Left ventricle myocardium inferior (tissue), 1 donor: ENCODE results near the gene NTMT2. TPM values are rescaled to one million over a fixed set of nuclear protein-coding genes. Genes with fewer than 3 reads are reported as not detected.

Experiments
- DNase-seq: peaks from one replicate; pipeline ENCODE4 v3.0.0-alpha.2; 2020
- H3K27ac ChIP-seq: fragments of 200-600 bp; replicated peaks from 2 replicates; pipeline ENCODE4 v1.8.0; 2021
- H3K27me3 ChIP-seq: fragments of 200-600 bp; 2 replicates; pipeline ENCODE4 v1.8.0; 2021; ENCODE audit warnings: low read depth
- H3K36me3 ChIP-seq: fragments of 200-600 bp; 2 replicates; pipeline ENCODE4 v1.8.0; 2021
- H3K4me1 ChIP-seq: fragments of 200-600 bp; 2 replicates; pipeline ENCODE4 v1.8.0; 2021
- H3K4me3 ChIP-seq: fragments of 200-600 bp; 2 replicates; pipeline ENCODE4 v1.8.0; 2021; ENCODE audit warnings: mild to moderate bottlenecking, moderate library complexity
- H3K9me3 ChIP-seq: fragments of 200-600 bp; replicated peaks from 2 replicates; pipeline ENCODE4 v1.8.0; 2021
- intact Hi-C: fragments of 100-400 bp; cut with micrococcal nuclease; formaldehyde crosslinking; loops from one replicate; pipeline ENCODE4 v1.11.0; 2022
- total RNA-seq: library from RNA; stranded (reverse); fragmentation: NEBNext Ultra II Directional; extraction: Animal tissue kit (Norgen Biotek cat#: 25700); gene quantifications from one replicate; pipeline ENCODE4 v1.2.1, GENCODE V29; 2021
- TF ChIP-seq, protein P1 (sequence below): fragments of 200-600 bp; IDR thresholded peaks from 2 replicates; pipeline ENCODE4 v1.8.0; 2021; ENCODE audit warnings: antibody characterized with exemption, mild to moderate bottlenecking, borderline replicate concordance
- donor health status: DM: no; HTN: yes; CAD: no; lungs with severe emphysema.

NTMT2 gene
- total RNA-seq, 1 donor from 2014 or later, result 5.7 TPM

DNA sequence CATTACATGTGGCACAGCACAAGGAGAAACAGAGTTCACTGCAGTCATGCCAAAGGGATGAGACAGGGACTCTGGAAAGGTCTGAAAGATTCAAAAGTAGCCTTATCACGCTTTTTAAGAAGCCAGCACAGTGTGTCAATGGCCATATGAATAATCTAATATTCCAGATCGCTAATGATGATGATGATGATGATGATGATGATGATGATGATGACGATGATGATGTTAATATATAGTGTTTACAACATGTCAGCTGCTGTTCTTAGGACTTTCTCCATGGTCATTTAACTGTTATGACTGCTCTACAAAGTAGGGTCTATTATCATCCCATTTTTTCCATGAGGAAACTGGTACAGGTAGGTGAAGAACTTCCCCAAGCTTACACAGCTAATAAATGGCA lies 64.4 kb downstream of the NTMT2 start:
- TF ChIP-seq, protein P1, sequence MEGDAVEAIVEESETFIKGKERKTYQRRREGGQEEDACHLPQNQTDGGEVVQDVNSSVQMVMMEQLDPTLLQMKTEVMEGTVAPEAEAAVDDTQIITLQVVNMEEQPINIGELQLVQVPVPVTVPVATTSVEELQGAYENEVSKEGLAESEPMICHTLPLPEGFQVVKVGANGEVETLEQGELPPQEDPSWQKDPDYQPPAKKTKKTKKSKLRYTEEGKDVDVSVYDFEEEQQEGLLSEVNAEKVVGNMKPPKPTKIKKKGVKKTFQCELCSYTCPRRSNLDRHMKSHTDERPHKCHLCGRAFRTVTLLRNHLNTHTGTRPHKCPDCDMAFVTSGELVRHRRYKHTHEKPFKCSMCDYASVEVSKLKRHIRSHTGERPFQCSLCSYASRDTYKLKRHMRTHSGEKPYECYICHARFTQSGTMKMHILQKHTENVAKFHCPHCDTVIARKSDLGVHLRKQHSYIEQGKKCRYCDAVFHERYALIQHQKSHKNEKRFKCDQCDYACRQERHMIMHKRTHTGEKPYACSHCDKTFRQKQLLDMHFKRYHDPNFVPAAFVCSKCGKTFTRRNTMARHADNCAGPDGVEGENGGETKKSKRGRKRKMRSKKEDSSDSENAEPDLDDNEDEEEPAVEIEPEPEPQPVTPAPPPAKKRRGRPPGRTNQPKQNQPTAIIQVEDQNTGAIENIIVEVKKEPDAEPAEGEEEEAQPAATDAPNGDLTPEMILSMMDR, result no peak
- intact Hi-C loops, result no loop called here
- DNase-seq, result no peak
- Histone ChIP-seq H3K4me3 (no peak overlapping the region), H3K4me1 (peaks cover under 1% of the 10 kb centered on the region), H3K36me3 (no peaks in the 10 kb centered on the region), H3K27me3 (no peaks in the 10 kb centered on the region), H3K27ac (no peak overlapping the region), H3K9me3 (no peaks in the 10 kb centered on the region)

DNA sequence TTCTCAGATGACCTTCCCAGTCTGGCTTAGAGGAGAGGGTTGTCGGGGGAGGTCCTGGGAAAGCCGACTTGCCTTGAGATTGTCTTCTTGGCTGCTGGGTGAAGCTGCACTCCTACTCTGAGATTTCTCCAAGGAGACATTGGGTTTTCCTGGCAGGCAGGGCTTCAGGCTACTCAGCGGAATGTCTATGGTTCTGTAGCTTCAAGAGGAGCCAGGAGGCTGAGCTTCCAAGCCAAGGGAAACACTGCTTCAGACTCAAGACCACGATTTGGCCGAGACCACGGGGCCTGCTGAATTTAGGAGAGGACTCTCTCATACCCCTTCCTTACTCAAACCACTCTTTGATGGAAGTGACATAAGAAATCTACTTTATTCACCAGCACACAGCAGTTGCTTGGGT lies 67.8 kb downstream of the NTMT2 start:
- TF ChIP-seq, protein P1, result no peak
- Histone ChIP-seq H3K4me1 (peaks cover 11% of the 10 kb centered on the region), H3K9me3 (no peaks in the 10 kb centered on the region), H3K27ac (peak overlapping the region; percentile 60), H3K4me3 (no peak overlapping the region), H3K36me3 (no peaks in the 10 kb centered on the region), H3K27me3 (no peaks in the 10 kb centered on the region)
- DNase-seq, result peak; percentile 42
- intact Hi-C loops, result no loop called here

DNA sequence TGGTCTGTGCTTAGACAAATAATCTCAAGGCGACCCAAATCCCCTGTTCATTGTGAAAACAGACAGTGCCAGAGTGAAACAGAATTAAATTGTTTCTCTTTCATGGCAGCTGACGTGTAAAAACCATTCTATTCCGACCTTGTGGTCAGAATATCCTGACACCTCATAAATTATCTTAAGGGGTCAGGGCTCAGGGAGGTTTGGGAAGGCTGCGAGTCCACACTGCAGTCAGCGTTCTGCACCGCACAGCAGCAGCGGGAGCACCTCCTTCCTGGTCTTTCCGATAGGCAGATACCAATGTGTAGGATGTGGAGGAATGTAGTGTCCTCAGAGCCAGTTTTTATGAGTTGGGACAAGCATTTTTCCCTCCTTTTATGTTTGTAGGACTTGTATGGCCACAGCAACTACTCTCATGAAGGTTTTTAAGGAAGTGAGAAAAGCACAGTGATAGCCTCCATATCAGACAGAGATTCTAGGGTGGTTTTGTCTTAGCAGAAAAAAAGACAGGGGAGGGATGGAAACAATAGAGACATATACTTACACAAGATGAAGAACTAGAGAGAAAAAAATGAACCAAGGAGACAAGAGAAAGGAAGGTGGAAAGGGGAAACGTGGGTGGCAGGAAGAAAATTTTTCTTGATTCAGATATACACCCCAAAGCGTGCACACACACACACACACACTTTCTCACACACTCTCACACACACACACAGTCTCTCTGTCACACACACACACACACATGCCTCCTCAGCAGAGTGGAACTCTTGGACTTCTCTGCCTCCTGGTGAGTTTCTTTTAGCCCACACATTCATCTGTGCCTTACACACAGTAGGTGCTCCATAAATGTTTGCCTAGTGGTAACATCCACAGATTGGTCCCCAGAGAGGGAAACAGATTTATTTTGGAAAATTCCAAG lies 68.6 kb downstream of the NTMT2 start:
- Histone ChIP-seq H3K27me3 (no peaks in the 10 kb centered on the region), H3K36me3 (no peaks in the 10 kb centered on the region), H3K9me3 (no peaks in the 10 kb centered on the region), H3K27ac (peak overlapping the region; percentile 60), H3K4me3 (no peak overlapping the region), H3K4me1 (peaks cover 11% of the 10 kb centered on the region)
- TF ChIP-seq, protein P1, result no peak
- intact Hi-C loops, result no loop called here
- no peak for DNase-seq

DNA sequence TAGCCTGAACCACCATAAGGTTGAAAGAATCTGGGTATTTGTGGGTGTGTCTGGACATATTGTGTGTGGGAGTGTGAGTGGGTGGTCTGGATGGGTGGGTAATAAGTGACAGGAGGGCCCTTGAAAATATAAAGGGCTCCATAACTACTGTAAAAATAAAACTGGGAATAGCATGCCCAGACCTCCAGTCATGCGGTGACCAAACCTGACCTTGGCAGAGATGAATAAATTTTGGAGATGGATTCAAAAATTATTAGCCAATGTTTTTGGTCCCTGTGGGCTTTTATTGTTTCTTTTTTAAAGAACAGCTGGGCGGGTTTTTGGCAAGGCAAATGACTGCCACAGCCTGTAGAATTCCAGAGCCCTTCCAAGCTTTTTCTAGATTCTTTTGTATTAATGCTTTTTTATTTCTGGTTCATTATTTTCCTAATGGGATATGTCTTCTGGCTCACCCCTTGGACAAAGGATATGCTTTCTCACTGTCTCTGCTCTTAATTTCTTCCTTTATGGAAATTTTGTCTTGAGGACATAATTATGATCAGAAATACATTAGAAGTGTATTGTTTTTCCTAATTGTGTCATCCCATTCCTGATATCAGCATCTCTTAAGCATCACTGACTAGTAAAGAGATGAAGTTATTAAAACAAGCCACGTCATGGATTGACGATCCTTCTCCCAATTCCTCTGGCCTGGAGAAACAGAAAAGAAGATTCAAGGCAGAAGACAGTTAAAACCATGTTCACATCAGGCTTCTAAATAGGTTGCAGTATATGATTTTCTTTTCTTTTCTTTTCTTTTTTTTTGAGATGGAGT lies 69.5 kb downstream of the NTMT2 start:
- H3K27ac ChIP-seq, result peak overlapping the region; percentile 60
- peaks cover 15% of the 10 kb centered on the region for H3K4me1 ChIP-seq

More for the DNA sequence above, 69.5 kb downstream of the NTMT2 start:
- intact Hi-C loops, result no loop called here
- TF ChIP-seq, protein P1, result no peak
- no peak overlapping the region for H3K4me3 ChIP-seq
- H3K27me3 ChIP-seq, result no peaks in the 10 kb centered on the region
- no peaks in the 10 kb centered on the region for H3K9me3 ChIP-seq
- DNase-seq, result peak; percentile 30
- no peaks in the 10 kb centered on the region for H3K36me3 ChIP-seq
